GM23248 (cell line): ENCODE results near the gene CPNE4.

Source experiments
- EZH2 ChIP-seq: fragments of 200-600 bp; sonication (generic); IDR thresholded peaks from 2 replicates; pipeline ENCODE4 v1.6.1; 2018; ENCODE audit warnings: antibody characterized with exemption, mild to moderate bottlenecking; ENCODE audit not compliant: insufficient read depth, poor library complexity, severe bottlenecking
- EZH2phosphoT487 ChIP-seq: fragments of 200-600 bp; sonication (generic); IDR thresholded peaks from 2 replicates; pipeline ENCODE4 v1.6.1; 2018; ENCODE audit warnings: antibody characterized with exemption, moderate library complexity, mild to moderate bottlenecking, low read depth; ENCODE audit not compliant: insufficient read depth

- TF ChIP-seq EZH2 (no peak), EZH2phosphoT487 (no peak)
These were observed 404.7 kb downstream of the CPNE4 start for GRCh38 chr3:131630097-131630496.
